Measurements from ENCODE around the gene SLIT3. TPM values are rescaled to one million over a fixed set of nuclear protein-coding genes. Genes with fewer than 3 reads are reported as not detected.

Gene SLIT3
- total and polyA plus RNA-seq, 2 experiments from 2014 or later, result 0.59 to 0.71 TPM

GRCh38 chr5:168833936-168834335, 467.0 kb downstream of the SLIT3 start:
- peak overlapping the region; percentile 36 for H3K4me3 Mint-ChIP-seq
- H3F3A ChIP-seq (replicated peaks; ENCODE audit: low read depth), result no peaks in the 10 kb centered on the region
- H2AFZ ChIP-seq, result no peak overlapping the region
- ATAC-seq (peak; percentile 98), DNase-seq (ENCODE audit: low spot score) (peak; percentile 89)
- peaks cover 8% of the 10 kb centered on the region; the same call in 1 of the 2 replicates for H3K4me1 ChIP-seq (ENCODE audit: insufficient read depth)
- H3K27ac ChIP-seq (ENCODE audit: low read depth), result no peak overlapping the region
- H3K4me2 ChIP-seq, result 0 out of 2 replicates have a peak overlapping the region, but pooled peaks have one; percentile 20
- 0 out of 2 replicates have a peak, but pooled peaks cover 2% of the 10 kb centered on the region for H4K20me1 ChIP-seq (replicated peaks; ENCODE audit: insufficient read depth)
- H3K4me1 Mint-ChIP-seq, result peaks cover 22% of the 10 kb centered on the region
- H3K4me3 ChIP-seq, result 0 out of 2 replicates have a peak overlapping the region, but pooled peaks have one; percentile 12
- peaks cover 65% of the 10 kb centered on the region for H3K27me3 ChIP-seq (ENCODE audit: insufficient read depth)
- no peaks in the 10 kb centered on the region for H3K79me2 ChIP-seq (replicated peaks; ENCODE audit: insufficient read depth)
- no peak overlapping the region for H3K27ac Mint-ChIP-seq
- peaks cover 60% of the 10 kb centered on the region for H3K27me3 Mint-ChIP-seq (ENCODE audit: insufficient read depth, low read depth, poor library complexity)
- H3K36me3 Mint-ChIP-seq (ENCODE audit: low read depth), result no peaks in the 10 kb centered on the region
- H3K36me3 ChIP-seq (ENCODE audit: insufficient read depth), result no peaks in the 10 kb centered on the region
- H3K9me2 ChIP-seq (ENCODE audit: insufficient read depth), result no peaks in the 10 kb centered on the region; the same call in 1 of the 2 replicates
- TF ChIP-seq POLR2AphosphoS5 (IDR thresholded peaks at IDR 0.05; ENCODE audit: low read depth) (peak; percentile 44; the same call in 1 of the 2 replicates), CTCF (conservative IDR thresholded peaks at IDR 0.05; ENCODE audit: low read depth in 2 of 2) (no peak), STAT1 (IDR thresholded peaks at IDR 0.05; ENCODE audit: unreplicated experiment) (no peak)
- no peaks in the 10 kb centered on the region; the same call in 1 of the 3 replicates for H3K9me3 Mint-ChIP-seq

- no peak overlapping the region for H3K27ac Mint-ChIP-seq
Observed at GRCh38 chr5:168833383-168833782, 467.6 kb downstream of the SLIT3 start.

More at GRCh38 chr5:168833383-168833782, 467.6 kb downstream of the SLIT3 start:
- Histone ChIP-seq H3K4me1 (ENCODE audit: insufficient read depth) (peaks cover 8% of the 10 kb centered on the region; the same call in 1 of the 2 replicates), H3K36me3 (ENCODE audit: insufficient read depth) (no peaks in the 10 kb centered on the region), H3K4me2 (peak overlapping the region; percentile 20; the same call in 1 of the 2 replicates), H2AFZ (no peak overlapping the region), H4K20me1 (replicated peaks; ENCODE audit: insufficient read depth) (0 out of 2 replicates have a peak, but pooled peaks cover 2% of the 10 kb centered on the region), H3F3A (replicated peaks; ENCODE audit: low read depth) (no peaks in the 10 kb centered on the region), H3K27ac (ENCODE audit: low read depth) (no peak overlapping the region), H3K79me2 (replicated peaks; ENCODE audit: insufficient read depth) (no peaks in the 10 kb centered on the region), H3K9me2 (ENCODE audit: insufficient read depth) (no peaks in the 10 kb centered on the region; the same call in 1 of the 2 replicates), H3K27me3 (ENCODE audit: insufficient read depth) (peaks cover 65% of the 10 kb centered on the region), H3K4me3 (no peak overlapping the region)
- H3K36me3 Mint-ChIP-seq (ENCODE audit: low read depth), result no peaks in the 10 kb centered on the region
- no peak for DNase-seq (ENCODE audit: low spot score)
- TF ChIP-seq EZH2phosphoT487 (IDR thresholded peaks at IDR 0.05; ENCODE audit: unreplicated experiment) (no peak), EZH2 (IDR thresholded peaks at IDR 0.05; ENCODE audit: low read depth, unreplicated experiment) (no peak), REST (IDR thresholded peaks at IDR 0.05; ENCODE audit: unreplicated experiment) (no peak), ZNF462 (CRISPR knock-in tag; IDR thresholded peaks at IDR 0.05) (no peak), NANOG (IDR thresholded peaks at IDR 0.05; ENCODE audit: borderline replicate concordance) (no peak), POLR2AphosphoS5 (IDR thresholded peaks at IDR 0.05; ENCODE audit: low read depth) (no peak)
- H3K9me3 Mint-ChIP-seq, result no peaks in the 10 kb centered on the region; the same call in 1 of the 3 replicates
- H3K4me3 Mint-ChIP-seq, result 0 out of 3 replicates have a peak overlapping the region, but pooled peaks have one; percentile 36
- ATAC-seq, result no peak
- peaks cover 22% of the 10 kb centered on the region for H3K4me1 Mint-ChIP-seq
- H3K27me3 Mint-ChIP-seq (ENCODE audit: insufficient read depth, low read depth, poor library complexity), result peaks cover 60% of the 10 kb centered on the region

All from GM23338 (cell line).